GM20000 (cell line): ENCODE measurements around the gene TOB1.

Experiments
- DNase-seq: peaks from one replicate; pipeline ENCODE4 v3.0.0; 2012; ENCODE audit warnings: low spot score
- TF ChIP-seq, protein P1 (sequence below): IDR thresholded peaks from 2 replicates; pipeline ENCODE4 v1.5.1; 2012; ENCODE audit warnings: mild to moderate bottlenecking, control low read depth; ENCODE audit errors: extremely low read depth, missing control alignments

TOB1 gene

DNA sequence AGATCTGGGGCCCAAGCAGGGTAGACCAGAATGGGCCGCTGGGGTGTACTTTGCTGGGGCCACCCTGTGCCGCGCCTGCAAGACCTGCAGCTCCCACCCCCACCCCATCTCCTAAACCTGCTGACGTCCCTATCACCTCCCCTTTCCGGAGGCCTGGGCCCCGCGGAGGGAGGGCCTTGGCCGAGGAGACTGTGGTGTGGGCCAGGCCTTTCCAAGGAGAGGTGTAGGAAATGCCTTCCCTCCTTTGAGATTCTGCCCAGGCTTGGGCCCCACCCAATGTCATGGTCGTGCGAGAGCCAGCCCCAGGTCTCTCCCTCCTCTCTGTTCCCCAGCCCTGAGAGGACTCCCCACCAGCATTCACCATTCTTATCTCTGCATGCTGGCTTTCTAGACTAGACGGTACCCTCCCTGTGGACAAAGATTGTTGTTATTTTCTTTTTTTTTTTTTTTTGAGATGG is 34.7 kb downstream of the TOB1 start:
- TF ChIP-seq, protein P1, sequence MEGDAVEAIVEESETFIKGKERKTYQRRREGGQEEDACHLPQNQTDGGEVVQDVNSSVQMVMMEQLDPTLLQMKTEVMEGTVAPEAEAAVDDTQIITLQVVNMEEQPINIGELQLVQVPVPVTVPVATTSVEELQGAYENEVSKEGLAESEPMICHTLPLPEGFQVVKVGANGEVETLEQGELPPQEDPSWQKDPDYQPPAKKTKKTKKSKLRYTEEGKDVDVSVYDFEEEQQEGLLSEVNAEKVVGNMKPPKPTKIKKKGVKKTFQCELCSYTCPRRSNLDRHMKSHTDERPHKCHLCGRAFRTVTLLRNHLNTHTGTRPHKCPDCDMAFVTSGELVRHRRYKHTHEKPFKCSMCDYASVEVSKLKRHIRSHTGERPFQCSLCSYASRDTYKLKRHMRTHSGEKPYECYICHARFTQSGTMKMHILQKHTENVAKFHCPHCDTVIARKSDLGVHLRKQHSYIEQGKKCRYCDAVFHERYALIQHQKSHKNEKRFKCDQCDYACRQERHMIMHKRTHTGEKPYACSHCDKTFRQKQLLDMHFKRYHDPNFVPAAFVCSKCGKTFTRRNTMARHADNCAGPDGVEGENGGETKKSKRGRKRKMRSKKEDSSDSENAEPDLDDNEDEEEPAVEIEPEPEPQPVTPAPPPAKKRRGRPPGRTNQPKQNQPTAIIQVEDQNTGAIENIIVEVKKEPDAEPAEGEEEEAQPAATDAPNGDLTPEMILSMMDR, result no peak
- no peak for DNase-seq

DNA sequence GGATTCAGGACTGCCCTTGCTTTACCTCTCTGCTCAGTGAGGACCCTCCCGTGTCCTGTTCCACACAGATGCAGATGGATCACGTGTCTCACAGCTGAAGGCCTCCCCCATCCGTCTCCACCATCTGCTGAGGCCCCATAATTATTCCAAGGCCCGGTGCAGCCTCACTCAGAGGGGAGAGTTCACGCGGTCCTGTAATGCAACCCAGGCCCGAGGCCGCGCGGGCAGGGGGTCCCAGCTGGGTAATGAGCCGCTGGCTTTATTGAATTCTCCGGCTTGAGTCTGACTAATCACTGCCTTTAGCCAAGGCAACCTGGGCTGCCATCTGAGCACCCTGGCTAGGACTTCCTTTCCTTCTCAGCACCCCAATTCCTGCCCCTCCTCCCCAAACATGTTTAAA is 35.2 kb downstream of the TOB1 start:
- TF ChIP-seq, protein P1, result no peak
- DNase-seq, result no peak

- TF ChIP-seq, protein P1, result no peak
- DNase-seq, result no peak
Observed at GRCh38 chr17:50830352-50830751, 35.8 kb downstream of the TOB1 start.

GRCh38 chr17:50829332-50829731 is 36.8 kb downstream of the TOB1 start:
- DNase-seq, result no peak
- TF ChIP-seq, protein P1, result no peak

GRCh38 chr17:50828508-50829170 is 37.5 kb downstream of the TOB1 start:
- TF ChIP-seq, protein P1, result no peak
- DNase-seq, result peak; percentile 79

GRCh38 chr17:50825188-50825587 is 41.0 kb downstream of the TOB1 start:
- TF ChIP-seq, protein P1, result no peak
- no peak for DNase-seq

GRCh38 chr17:50824429-50824828 is 41.7 kb downstream of the TOB1 start:
- TF ChIP-seq, protein P1, result no peak
- no peak for DNase-seq
